HG02610 (cell line): ENCODE measurements around the gene RNF175.
A peak's percentile ranks its signal among the peaks of the same experiment; 100 is the strongest.

Source experiments
- ATAC-seq: cut with Tn5 transposase; IDR thresholded peaks from one replicate; pipeline ENCODE4 v1.9.1; 2021; ENCODE audit warnings: mild to moderate bottlenecking, moderate library complexity; ENCODE audit not compliant: unreplicated experiment

RNF175 gene

DNA sequence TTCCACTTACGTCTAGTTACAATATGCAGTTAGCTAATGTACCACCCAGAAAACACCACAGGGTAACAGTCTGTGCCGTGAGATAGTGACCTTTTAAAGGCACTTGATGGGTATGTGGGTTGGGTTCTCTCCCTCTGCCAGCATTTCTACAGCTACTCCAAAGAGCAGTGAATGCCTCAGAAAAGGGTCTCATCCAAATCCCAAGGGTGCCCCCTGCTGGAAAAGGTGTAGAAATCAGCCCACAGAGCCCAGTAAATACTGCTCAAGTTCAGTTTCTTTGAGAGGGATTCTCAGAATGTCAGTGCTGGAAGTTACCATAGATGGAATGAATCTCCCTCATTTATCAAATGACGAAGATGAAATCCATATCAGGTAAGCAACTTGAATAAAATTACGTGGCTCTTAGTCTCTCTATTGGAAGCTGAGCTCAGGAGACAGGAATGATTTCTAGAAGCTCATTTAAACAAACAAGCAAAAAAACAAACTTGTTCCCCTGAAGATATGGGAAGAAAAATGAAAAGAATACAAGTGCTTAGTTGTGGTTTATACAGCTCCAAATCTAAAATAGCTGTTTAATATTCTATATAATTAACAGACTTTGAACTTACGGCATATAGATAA is 9.5 kb downstream of the RNF175 start:
- peak; percentile 89 for ATAC-seq

DNA sequence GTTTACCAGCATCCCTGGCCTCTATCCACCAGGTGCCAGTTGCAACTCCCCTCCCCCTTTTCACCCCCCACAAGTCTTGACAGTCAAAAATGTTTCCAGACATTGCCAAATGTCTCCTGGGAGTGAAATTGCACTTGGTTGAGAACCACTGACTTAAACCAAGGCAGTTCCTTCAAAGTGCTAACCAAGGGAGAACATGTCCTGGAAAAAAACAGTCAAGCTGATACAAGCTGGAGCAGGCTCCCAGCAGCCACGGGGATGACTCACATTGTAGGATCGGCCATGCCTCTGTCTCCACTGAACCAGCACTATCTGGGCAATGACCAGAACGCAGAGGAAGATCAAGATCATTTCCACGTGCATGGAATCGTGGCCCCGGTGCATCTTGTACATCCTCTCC is 11.4 kb downstream of the RNF175 start:
- ATAC-seq: no peak

DNA sequence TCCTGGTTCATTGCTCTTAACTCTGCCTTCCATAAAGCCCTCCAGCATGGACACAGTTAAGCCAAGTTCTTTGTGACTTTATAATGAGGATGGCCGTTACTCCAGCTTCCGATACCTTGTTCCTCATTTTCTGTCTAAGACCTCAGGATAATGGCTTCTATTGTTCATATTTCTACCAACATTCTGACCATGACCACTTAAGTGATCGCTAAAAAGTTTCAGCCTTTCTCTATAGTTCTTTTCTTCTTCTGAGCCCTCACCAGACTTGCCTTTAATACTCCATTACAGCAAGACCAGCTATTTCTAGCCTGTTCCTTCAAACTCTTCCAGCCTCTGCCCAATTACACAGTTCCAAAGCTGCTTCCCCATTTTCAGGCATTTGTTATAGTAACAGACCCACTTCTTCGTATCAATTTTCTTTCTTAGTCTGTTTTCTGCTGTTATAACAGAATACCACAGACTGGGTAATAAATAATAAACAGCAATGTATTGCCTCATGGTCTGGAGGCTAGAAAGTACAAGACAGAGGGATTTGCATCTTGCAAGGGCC is 12.3 kb downstream of the RNF175 start:
- no peak for ATAC-seq

- ATAC-seq: no peak
Observed at GRCh38 chr4:153745651-153746050, 14.2 kb downstream of the RNF175 start.

GRCh38 chr4:153741541-153741940 is 18.3 kb downstream of the RNF175 start:
- ATAC-seq: no peak

DNA sequence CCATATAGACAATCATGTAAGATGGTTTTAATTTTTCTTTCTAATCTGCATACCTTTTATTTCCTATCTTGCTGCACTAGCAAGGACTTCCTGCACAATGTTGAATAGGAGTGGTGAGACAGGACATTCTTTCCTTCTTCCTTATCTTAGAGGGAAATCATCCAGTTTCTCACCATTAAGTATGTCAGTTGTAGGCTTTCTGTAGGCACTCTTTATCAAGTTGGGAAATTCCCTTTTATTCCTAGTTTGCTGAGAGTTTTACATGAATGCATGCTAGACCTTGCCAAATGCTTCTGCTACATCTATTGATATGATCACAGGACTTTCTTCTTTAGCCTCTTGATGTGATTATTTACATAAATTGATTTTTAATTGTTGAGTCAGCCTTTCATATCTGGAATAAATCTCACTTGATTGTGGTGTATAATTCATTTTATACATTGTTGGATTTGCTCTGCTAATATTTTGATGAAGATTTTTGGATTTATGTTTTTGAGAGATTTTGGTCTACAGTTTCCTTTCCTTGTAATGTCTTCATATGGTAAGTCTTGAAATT is 23.8 kb downstream of the RNF175 start:
- ATAC-seq: no peak

GRCh38 chr4:153733751-153734448 is 25.9 kb downstream of the RNF175 start:
- peak; percentile 68 for ATAC-seq

DNA sequence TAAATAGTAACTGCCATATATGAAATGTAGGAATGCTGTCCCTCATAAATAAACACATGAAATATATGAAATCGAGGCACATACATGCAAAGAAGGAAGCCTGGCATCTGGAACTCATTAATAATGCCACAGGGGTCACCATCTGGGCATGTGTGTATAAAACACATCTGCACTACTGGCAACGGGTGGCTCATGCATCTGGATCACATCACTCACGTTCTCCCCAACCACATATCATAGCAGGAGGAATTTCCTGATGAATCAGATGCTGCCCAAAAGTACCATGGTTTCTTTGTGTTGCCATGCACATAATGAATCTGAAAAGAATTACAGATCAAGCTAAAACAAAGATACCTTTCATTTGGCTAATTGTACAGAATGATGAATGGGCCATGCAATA is 28.6 kb downstream of the RNF175 start:
- ATAC-seq: no peak

- ATAC-seq: no peak
Observed at GRCh38 chr4:153729895-153730294, 29.9 kb downstream of the RNF175 start.

DNA sequence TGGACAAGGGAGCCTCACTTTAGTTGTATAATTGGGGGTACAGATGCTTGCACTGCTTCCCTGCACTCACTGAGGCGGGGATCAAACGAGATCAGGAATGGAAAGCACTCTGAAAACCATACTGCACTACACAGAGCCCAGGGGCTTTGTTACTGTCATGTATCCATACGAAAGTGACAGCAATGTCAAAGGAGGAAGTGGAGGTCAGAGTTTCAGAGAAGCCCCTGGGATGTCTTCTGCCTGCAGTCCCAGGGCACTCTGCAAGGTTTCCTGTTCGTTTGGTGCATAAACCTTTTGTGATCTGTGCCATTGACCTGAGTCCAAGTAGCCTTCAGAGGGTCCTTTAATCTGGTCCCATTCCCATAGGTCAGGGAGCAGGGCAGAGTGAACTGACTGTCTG is 31.2 kb downstream of the RNF175 start:
- peak; percentile 55 for ATAC-seq

DNA sequence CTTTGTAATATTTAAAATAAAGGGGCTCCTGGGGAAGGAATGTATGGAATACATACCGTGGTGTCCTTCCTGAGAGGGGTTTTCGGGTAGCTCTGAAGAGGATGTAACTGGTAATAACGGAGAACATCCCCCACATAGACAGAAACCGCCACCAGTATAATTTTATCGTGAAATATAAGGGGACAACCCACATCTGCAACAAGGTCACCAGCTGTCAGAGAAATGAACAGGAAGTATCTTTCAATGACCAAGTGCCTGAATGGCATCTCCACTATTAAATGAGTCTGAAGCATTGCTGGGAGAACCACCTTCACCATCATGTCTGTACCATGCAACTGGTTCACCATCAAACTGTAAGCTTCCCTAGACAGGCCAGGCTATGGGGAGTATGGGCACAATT is 31.7 kb downstream of the RNF175 start:
- no peak for ATAC-seq

DNA sequence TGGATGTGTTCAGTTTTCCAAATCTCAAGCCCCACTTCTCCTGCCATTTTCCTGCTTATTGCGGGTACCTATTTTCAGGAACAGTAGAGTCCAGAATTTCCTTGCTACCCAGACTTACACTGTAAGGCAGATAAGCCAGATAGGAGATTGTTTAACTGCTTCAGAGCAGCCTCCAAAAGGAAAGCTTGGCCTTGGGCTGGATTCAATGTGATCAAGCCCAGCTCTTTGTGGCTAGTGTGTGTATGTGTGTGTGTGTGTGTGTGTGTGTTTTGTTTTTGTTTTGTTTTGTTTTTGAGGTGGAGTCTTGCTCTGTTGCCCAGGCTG is 34.0 kb downstream of the RNF175 start:
- ATAC-seq: no peak

DNA sequence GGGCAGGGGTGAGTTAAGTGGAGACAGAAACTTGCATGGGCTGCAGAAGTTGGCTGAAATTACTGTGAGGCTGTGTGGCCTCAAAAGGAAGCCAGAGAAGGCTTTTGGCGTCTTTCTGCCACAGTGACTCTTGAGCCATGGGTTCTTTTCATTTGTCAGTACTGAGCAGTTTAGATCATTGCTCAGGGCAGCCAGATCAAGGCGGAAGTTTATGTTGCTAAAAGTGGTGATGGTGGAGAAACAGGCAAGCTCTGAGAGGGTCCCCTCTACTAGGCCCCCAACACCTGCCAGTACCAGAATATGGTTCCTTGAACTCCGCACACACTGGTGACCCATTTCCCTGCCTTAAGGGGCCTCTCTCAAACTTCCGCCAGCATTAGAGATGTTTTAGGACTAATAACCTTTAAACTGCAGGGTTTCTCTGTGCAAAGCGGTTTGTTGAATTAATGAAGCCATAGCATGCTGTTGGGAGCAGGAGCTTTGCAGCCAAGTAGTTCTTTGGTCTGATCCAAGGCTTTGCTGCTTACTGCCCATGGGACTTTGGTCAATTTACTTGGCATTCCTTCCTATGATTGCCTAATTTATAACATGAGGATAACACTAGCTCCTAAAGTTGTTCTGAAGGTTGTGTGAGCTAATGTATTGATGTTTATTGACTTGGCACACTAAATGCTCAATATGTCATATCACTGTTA is 34.5 kb downstream of the RNF175 start:
- no peak for ATAC-seq

- ATAC-seq: no peak
Observed at GRCh38 chr4:153724606-153725005, 35.2 kb downstream of the RNF175 start.

GRCh38 chr4:153722036-153722435 is 37.8 kb downstream of the RNF175 start:
- ATAC-seq: no peak

DNA sequence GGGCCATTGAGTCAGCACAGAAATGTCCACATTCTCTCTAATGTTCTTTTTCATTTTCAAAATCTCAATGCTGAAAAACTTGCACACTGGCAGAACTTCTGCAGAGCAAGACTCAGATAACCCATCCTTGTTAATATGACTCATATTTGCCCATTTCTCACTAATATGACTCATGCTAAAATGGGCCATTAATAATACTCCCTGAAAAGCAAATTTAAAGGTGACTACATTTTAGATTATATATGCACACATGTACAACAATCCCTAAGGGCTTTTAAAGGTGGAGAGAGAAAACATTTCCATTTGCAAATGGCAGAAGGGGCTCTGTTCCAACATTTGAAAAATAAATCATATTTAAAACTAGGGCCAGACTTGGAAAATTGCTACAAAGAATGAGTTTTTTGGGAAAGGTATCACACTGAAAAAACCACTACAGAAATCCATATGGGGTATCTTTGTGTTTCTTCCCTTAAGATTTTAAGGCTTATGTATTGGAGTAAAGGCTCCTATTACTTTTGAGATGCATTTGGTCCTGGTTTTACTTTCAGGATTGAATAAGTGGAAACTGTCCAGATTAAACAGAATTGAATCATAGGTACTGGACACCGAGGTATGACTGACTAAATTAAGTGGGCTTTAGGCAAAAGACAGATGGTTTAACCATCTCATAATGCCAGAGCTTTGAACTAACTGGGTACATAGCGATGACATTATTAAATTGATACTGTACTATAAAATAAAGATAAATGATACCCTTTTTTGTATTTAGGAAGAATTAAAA is 45.8 kb downstream of the RNF175 start:
- no peak for ATAC-seq

DNA sequence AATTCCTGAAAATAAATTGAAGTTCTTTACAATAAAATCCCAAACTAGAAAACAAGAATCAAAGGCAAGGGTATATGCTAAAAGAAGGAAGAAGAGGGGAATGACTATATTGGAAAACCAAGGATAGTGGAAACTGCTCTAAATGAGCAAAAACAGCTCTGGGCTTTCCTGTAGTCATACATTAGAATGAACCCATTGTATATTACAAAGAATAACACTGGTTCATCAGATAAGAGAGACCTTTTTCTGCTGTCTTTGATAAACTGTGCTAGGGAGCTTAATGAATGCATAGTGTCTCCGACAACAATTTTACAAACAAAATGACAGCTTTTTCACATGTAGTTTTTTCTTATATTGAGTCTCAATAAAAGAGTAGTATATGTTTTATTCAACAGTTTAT is 49.1 kb downstream of the RNF175 start:
- no peak for ATAC-seq

DNA sequence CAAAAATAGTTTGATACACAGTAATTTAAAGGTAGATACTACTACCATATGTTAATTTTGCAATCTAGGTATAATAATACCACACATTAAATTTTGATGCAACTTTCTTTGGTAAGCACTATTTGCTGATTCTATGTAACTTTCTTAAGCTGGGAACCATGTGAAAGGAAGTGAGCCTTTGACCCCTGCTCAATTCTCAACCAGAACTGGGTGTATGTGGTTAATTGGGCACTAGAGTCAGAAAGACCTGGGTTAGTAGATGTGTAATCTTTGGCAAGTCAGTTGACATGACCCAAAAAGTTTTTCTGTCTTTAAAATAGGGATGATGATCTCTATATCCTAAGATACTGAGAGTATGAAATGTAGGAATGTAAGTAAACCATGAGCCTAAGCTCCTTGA is 53.3 kb downstream of the RNF175 start:
- ATAC-seq: peak; percentile 26

- peak; percentile 62 for ATAC-seq
Observed at GRCh38 chr4:153705743-153706468, 53.9 kb downstream of the RNF175 start.

GRCh38 chr4:153704522-153704921 is 55.3 kb downstream of the RNF175 start:
- no peak for ATAC-seq
